Fibroblast of skin of left quadriceps (primary cell): ENCODE data around the gene CDK5RAP1.
"Not testable (repeated sequence)": the region's sequence is repeated elsewhere in the genome, so short reads cannot be mapped to it uniquely, and the experiment has no call there.

ENCODE experiments used
- DNase-seq, 2 experiments: peaks; one replicate each; pipeline ENCODE4 v3.0.0-alpha.2; 2013; ENCODE audit warnings: low read depth in 2 of 2

CDK5RAP1 gene, protein sequence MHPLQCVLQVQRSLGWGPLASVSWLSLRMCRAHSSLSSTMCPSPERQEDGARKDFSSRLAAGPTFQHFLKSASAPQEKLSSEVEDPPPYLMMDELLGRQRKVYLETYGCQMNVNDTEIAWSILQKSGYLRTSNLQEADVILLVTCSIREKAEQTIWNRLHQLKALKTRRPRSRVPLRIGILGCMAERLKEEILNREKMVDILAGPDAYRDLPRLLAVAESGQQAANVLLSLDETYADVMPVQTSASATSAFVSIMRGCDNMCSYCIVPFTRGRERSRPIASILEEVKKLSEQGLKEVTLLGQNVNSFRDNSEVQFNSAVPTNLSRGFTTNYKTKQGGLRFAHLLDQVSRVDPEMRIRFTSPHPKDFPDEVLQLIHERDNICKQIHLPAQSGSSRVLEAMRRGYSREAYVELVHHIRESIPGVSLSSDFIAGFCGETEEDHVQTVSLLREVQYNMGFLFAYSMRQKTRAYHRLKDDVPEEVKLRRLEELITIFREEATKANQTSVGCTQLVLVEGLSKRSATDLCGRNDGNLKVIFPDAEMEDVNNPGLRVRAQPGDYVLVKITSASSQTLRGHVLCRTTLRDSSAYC

GRCh38 chr20:33401184-33401920 lies at the start of gene CDK5RAP1:
Gene CDK5RAP1 (minus strand): TSS chr20:33401519. CDS start chr20:33397064, 4,455 bp downstream.
- peak; percentile 74 to 75 for DNase-seq

- DNase-seq: no peak
These were observed 49.5 kb upstream of the CDK5RAP1 start for GRCh38 chr20:33450867-33451266.

- DNase-seq: no peak
These were observed 44.7 kb upstream of the CDK5RAP1 start for GRCh38 chr20:33445881-33446625.

DNA sequence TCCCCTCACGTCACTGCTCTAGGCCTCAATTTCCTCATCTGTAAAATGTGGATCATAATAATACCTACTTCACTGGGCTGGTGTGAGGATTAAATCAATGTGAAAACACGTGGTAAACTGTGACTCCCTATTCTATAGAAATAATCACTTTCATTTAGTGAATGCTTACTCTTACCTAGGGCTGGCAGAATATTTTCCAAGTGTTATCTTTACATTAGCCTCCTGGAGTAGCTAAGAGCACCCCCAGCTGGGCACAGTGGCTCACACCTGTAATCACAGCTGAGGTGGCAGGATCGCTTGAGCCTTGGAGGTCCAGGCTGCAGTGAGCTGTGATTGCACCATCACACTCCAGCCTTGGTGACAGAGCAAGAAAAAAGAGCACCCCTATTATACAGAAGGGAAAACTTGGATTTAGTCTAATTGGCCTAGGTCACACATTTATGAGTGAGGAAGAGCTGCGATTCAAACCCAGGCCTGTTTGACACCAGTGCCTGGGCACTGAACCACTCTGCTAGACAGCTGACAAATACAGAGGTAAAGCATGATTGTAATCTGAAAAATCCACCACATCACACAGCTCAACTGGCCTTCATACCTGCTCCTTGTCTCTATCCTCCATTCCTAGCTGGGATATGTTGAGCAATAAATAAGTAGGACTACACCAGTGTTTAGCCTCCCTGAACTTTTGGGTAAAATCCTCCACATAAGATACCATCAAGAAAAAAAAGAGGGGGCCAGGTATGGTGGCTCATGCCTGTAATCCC lies 43.7 kb upstream of the CDK5RAP1 start:
- no peak for DNase-seq

DNA sequence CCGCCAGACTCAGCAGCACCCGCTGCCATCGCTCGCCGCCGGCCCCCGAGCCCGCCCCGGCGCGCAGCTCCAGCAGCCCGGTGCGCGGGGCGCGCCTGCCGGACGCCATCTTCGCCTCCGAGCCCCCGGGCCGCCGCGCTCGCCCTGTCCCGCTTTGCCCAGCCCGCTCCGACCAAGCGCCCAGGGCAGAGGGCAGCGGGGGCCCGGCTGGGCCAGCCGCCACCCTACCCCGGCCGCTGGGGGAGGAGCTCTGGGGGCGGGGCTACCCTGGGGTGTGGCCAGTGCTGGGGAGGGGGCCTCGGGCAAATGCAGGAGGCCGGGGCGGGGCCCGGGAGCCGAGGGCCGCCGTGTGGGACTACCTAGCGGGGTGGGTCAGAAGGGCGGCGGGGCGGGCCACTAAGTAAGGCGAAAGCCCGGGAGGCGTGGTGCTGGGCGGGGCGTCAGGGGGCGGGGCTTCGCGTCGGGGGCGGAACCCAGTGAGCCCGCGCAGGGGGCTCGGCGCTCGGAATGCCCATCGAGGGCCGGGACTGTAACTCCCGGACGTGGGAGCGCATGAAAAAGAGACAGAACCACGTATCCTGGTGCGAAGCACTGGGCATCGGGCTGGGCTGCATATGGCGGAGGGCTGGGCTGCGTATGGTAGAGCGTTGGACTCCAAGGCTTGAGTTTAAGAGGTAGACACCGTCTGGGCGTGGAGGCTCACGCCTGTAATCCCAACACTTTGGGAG lies 42.4 kb upstream of the CDK5RAP1 start, which contains the start of gene SNTA1:
SNTA1 (minus strand) TSS at position 252 of the 728 bp plus-strand sequence; CDS start at position 109, 143 bp downstream.
- peak; percentile 33 to 34 for DNase-seq

DNA sequence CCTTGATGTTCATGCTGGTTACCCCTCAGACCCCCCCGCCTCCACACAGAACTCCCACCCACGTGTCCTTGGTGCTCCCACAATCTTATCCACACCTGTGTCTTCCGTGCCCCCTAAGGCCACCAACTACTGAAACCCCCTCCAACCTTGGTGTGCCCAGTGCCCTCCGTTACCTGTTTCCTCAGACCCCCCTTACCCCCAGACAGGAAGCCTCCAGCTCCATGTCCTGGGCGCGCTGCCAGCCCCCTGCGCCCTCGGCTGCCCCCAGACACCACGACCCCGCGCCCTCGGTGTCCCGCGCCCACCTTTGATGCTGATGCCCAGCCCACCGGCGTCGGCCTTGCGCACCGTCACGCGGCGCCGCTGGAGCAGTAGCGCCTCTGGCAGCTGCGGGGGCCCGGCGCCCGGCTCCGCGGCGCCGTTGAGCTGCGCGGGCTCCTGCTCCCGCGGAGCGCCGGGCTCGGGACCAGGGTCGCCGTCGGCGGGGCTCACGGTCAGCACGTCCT lies 41.7 kb upstream of the CDK5RAP1 start:
- no peak for DNase-seq

GRCh38 chr20:33442136-33443005 lies 41.1 kb upstream of the CDK5RAP1 start:
- no peak for DNase-seq

GRCh38 chr20:33441142-33441955 lies 40.0 kb upstream of the CDK5RAP1 start:
- no peak for DNase-seq

GRCh38 chr20:33440562-33440961 lies 39.2 kb upstream of the CDK5RAP1 start:
- not testable (repeated sequence) for DNase-seq

DNA sequence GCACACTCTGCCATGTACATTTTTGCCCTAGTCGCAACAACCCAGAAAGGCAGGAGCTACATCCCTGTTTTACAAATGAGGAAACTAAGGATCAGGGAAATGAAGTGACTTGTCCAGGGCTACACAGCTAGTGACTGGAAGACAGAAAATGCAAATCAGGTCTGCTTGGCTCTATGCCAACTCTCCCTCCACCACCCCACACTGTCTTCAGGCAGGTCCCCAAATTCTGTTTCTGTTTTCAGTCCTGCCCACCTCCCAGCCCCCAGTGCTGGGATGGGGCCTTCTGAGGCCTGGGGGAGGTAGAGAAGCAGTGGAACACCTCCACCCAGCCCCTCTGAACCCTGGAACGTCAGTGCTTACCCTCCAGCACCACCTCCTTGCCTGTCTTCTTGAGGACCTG lies 37.2 kb upstream of the CDK5RAP1 start:
- DNase-seq: no peak

- peak; percentile 28 to 41 for DNase-seq
These were observed 36.0 kb upstream of the CDK5RAP1 start for GRCh38 chr20:33437141-33437911.

- DNase-seq: peak; percentile 40 to 42
These were observed 33.1 kb upstream of the CDK5RAP1 start for GRCh38 chr20:33434434-33434833.

DNA sequence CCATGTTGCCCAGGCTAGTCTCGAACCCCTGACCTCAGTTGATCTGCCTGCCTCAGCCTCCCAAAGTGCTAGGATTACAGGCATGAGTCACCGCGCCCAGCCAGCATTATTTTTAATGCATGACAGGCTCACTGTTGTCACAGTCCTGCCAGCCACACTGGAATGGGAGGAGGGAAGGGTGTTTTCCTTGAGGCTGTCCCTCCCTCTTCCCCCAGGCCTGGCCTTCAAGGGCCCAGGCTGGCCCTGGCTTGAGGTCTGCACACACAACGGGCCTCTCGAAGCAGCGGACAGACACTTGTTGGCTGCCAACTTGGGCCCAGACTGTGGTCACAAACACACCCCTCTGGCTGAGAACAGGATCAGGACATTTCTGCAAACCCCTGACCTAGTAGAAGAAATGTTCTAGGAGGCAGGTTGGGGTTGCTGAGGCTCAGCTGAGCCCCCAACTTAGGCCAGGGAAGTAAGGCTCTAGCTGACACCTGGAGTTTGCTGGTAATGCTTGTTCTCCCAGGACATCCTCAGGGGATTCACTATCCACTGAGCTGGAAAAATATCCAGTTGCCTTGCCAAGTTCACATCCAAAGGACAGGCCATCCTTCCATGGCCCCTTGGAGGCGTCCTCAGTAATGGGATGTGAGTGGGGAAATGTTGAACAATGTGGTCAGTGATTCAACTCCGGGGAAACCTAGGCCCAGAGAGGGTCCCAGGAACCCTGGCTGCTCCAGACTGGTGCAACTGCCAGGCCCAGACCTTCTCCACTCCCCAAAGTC lies 32.3 kb upstream of the CDK5RAP1 start:
- DNase-seq: no peak

GRCh38 chr20:33431797-33432381 lies 30.6 kb upstream of the CDK5RAP1 start:
- DNase-seq: no peak

DNA sequence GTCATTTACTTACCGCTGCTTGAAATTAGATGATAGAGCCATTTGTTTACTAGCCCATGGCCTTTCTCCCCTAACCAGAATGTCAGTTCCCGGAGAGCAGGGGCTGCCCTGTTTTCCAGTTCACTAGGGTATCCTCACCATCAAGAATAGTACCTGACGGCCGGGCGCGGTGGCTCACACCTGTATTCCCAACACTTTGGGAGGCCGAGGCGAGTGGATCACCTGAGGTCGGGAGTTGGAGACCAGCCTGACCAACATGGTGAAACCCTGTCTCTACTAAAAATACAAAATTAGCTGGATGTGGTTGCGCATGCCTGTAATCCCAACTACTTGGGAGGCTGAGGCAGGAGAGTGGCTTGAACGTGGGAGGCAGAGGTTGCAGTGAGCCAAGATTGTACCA lies 22.6 kb upstream of the CDK5RAP1 start:
- not testable (repeated sequence) for DNase-seq

GRCh38 chr20:33423141-33423834 lies 22.0 kb upstream of the CDK5RAP1 start:
- peak in 1 of 2 experiments; percentile 35 for DNase-seq
